ENCODE data around the gene P2RY6. TPM values are rescaled to one million over a fixed set of nuclear protein-coding genes. Genes with fewer than 3 reads are reported as not detected.

P2RY6 gene
- total and polyA plus RNA-seq, 12 donors, result 0.83 to 13.0 (median 1.8) TPM

DNA sequence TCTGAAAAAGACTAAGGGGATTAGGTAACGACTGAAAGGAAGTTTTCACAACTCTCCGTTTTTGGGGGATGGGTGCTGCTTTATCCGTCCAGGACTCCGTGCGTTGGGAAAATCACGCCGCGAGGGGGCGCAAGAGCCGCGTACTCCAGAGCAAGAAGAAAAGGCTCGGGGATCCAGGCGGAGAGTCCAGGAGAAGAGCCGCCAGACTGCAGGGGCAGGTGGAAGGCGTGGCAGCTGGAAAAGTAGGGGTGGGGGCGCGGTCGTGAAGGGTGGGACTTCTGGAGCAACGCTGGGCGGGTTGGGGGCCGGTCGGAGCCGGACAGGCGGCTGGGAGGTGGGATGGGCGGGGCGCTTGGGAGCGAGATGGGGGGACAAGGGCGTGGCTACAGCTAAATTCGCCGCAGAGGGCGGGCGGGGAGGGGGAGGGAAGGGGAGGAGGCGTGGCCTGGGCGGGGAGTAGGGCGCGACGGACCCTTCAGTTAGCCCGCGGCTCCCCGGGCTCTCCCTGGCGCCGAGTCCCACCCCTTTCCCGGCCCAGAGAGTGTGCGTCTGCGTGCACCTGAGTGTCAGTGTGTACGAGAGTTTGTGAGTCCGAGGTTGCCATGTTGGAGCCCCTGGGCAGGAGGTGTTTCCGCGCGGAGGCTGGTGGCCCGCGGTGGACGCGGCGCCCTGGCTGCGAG, 35.3 kb downstream of the P2RY6 start:
- WGBS, 2 donors, result 0% methylated on average over 54 to 56 of the region's 56 CpGs
- peak overlapping the region; percentile 63 to 88 (median 74) for H3K4me3 ChIP-seq
- peaks cover 0 to 20% (median 0%) of the 10 kb centered on the region in 9 donors for H3K36me3 ChIP-seq
- peak; percentile 64 to 78 (median 74) for ATAC-seq
- peaks cover 0 to 23% (median 0%) of the 10 kb centered on the region in 7 donors for H3K27me3 ChIP-seq
- H3K4me1 ChIP-seq, result peaks cover 5 to 58% (median 39%) of the 10 kb centered on the region in 9 donors
- DNase-seq, result peak; percentile 98
- intact Hi-C loops (cut with DNase I), result loop anchor here in 9 of 10 donors (1.0 to 10.0 kb wide), 11 partner anchors 15 to 353 kb away; partner anchors contain the start of gene RELT (in 1 of the 9)
- no peaks in the 10 kb centered on the region for H3K9me3 ChIP-seq
- TF ChIP-seq, protein P1, sequence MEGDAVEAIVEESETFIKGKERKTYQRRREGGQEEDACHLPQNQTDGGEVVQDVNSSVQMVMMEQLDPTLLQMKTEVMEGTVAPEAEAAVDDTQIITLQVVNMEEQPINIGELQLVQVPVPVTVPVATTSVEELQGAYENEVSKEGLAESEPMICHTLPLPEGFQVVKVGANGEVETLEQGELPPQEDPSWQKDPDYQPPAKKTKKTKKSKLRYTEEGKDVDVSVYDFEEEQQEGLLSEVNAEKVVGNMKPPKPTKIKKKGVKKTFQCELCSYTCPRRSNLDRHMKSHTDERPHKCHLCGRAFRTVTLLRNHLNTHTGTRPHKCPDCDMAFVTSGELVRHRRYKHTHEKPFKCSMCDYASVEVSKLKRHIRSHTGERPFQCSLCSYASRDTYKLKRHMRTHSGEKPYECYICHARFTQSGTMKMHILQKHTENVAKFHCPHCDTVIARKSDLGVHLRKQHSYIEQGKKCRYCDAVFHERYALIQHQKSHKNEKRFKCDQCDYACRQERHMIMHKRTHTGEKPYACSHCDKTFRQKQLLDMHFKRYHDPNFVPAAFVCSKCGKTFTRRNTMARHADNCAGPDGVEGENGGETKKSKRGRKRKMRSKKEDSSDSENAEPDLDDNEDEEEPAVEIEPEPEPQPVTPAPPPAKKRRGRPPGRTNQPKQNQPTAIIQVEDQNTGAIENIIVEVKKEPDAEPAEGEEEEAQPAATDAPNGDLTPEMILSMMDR (IDR thresholded peaks at IDR 0.05), result peak; percentile 70 to 87 (median 81)
- peak overlapping the region; percentile 95 to 100 (median 98) for H3K27ac ChIP-seq

DNA sequence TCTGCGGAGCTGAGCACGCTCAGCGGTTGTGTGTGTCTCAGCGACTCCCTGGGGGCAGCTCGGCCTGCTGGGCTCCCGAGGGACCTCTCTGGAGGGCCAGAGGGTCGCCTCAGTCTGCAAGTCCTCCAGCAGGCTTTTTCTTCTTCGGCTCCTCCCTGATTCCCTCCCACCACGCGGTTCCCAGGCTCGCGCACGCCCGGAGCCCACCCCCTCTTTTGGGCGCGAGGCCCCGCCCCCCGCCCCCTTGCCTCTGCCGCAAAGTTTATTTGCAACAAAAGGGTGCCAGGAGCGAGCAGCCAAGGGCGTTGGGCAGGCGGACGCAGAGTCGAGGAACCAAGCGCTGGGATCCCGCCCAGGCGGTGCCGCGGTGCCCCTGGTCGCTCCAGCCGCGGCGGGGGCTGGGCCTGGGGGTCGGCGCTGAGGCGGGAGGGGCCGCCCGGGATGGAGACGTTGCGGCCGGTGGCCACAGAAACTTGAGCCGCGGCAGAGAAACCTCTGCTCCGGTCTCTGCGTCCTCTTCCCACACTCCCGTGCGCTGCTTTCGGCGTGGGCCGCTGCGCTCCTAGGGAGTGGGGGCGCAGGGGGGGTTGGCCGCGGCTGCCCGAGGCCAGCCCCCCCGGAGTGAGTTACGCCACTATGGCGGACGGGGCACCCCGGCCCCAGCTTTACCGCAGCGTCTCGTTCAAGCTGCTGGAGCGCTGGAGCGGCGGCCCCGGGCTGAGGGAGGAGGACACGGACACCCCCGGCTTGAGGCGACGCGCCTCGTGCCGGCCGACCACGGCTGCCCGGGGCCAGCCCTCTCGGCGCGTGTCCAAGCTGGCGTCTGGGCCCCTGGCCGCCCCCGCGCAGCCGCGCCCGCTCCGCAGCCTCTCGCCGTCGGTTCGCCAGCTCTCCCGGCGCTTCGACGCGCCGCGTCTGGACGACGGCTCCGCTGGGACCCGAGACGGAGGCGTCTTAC, 36.1 kb downstream of the P2RY6 start, which contains the start of gene ARHGEF17:
ARHGEF17 (plus strand) TSS at position 274 of the 958 bp plus-strand sequence; CDS start at position 637, 363 bp downstream.
- DNase-seq (peak; percentile 82 to 87), ATAC-seq (peak; percentile 43 to 58 (median 50))
- 0% methylated on average over 93 to 105 of the region's 105 CpGs for WGBS, 2 donors
- H3K36me3 ChIP-seq, result peaks cover 0 to 20% (median 0%) of the 10 kb centered on the region in 9 donors
- H3K4me3 ChIP-seq, result peak within 1 kb of the TSS; percentile 63 to 88 (median 74)
- no peaks in the 10 kb centered on the region for H3K9me3 ChIP-seq
- H3K4me1 ChIP-seq, result peaks cover 5 to 66% (median 47%) of the 10 kb centered on the region in 9 donors
- intact Hi-C loops (cut with DNase I), result loop anchor here in 5 of 10 donors (2.0 to 10.0 kb wide), 5 partner anchors 15 to 89 kb away; partner anchors contain the start of gene RELT (in 1 of the 5)
- peaks cover 0 to 23% (median 0%) of the 10 kb centered on the region in 7 donors for H3K27me3 ChIP-seq
- TF ChIP-seq, protein P1 (IDR thresholded peaks at IDR 0.05), result no peak
- H3K27ac ChIP-seq, result peak within 1 kb of the TSS; percentile 95 to 100 (median 98)

DNA sequence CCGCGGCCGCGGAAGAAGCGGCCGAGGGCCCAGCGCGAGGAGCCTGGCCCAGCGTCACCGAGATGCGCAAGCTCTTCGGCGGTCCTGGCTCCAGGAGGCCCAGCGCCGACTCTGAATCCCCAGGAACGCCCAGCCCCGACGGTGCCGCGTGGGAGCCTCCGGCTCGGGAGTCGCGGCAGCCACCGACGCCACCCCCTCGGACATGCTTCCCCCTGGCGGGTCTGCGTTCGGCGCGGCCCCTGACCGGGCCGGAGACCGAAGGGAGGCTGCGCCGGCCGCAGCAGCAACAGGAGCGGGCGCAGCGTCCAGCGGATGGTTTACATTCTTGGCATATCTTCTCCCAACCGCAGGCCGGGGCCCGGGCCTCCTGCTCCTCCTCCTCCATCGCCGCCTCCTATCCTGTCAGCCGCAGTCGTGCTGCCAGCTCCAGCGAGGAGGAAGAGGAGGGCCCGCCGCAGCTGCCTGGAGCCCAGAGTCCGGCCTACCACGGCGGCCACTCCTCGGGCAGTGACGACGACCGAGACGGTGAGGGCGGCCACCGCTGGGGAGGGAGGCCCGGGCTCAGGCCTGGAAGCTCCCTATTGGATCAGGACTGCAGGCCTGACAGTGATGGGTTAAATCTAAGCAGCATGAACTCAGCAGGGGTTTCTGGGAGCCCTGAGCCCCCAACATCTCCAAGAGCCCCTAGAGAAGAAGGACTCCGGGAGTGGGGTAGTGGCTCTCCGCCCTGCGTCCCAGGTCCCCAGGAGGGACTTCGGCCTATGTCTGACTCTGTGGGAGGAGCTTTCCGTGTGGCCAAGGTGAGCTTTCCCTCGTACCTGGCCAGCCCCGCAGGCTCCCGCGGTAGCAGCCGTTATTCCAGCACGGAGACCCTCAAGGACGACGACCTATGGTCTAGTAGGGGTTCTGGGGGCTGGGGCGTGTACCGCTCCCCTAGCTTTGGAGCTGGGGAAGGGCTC, 37.1 kb downstream of the P2RY6 start:
- peaks cover 15 to 76% (median 56%) of the 10 kb centered on the region in 9 donors for H3K4me1 ChIP-seq
- H3K36me3 ChIP-seq, result peaks cover 0 to 20% (median 0%) of the 10 kb centered on the region in 9 donors
- TF ChIP-seq, protein P1 (IDR thresholded peaks at IDR 0.05), result peak in 1 of 9 donors; percentile 4
- H3K4me3 ChIP-seq, result peak overlapping the region; percentile 63 to 88 (median 74)
- intact Hi-C loops (cut with DNase I), result loop anchor here in 5 of 10 donors (2.0 to 10.0 kb wide), 5 partner anchors 14 to 88 kb away; partner anchors contain the start of gene RELT (in 1 of the 5)
- H3K27me3 ChIP-seq, result peaks cover 0 to 23% (median 0%) of the 10 kb centered on the region in 7 donors
- ATAC-seq, result peak; percentile 68 to 86 (median 74)
- 3 to 4% methylated on average over 69 to 78 of the region's 78 CpGs for WGBS, 2 donors
- no peaks in the 10 kb centered on the region for H3K9me3 ChIP-seq
- DNase-seq, result peak; percentile 91 to 92
- peak overlapping the region; percentile 95 to 100 (median 98) for H3K27ac ChIP-seq

Data from heart right ventricle (tissue), 16 donors.